ENCODE measurements around the gene CCDC7.
"Not testable (repeated sequence)": the region's sequence is repeated elsewhere in the genome, so short reads cannot be mapped to it uniquely, and the experiment has no call there.

- not testable (repeated sequence) for TF ChIP-seq CREB1 (CRISPR knock-in tag; IDR thresholded peaks at IDR 0.05; ENCODE audit: low read depth); CTCF (conservative IDR thresholded peaks at IDR 0.05; ENCODE audit: low read depth in 2 of 2); EZH2 (IDR thresholded peaks at IDR 0.05; ENCODE audit: low read depth, unreplicated experiment); REST (IDR thresholded peaks at IDR 0.05; ENCODE audit: unreplicated experiment); POLR2AphosphoS5 (IDR thresholded peaks at IDR 0.05; ENCODE audit: low read depth); JUNB (IDR thresholded peaks at IDR 0.05; ENCODE audit: unreplicated experiment); EZH2phosphoT487 (IDR thresholded peaks at IDR 0.05; ENCODE audit: unreplicated experiment); ETS1 (IDR thresholded peaks at IDR 0.05); ZNF331 (CRISPR knock-in tag; IDR thresholded peaks at IDR 0.05; ENCODE audit: low read depth); NANOG (IDR thresholded peaks at IDR 0.05; ENCODE audit: borderline replicate concordance); STAT1 (IDR thresholded peaks at IDR 0.05; ENCODE audit: unreplicated experiment)
These were observed 54.2 kb downstream of the CCDC7 start for GRCh38 chr10:32500136-32500535.

All from GM23338 (cell line).